Fibroblast of villous mesenchyme (primary cell): ENCODE results near the gene HOOK2. TPM values are rescaled to one million over a fixed set of nuclear protein-coding genes. Genes with fewer than 3 reads are reported as not detected.
A peak's percentile ranks its signal among the peaks of the same experiment; 100 is the strongest.
"Not testable (repeated sequence)": the region's sequence is repeated elsewhere in the genome, so short reads cannot be mapped to it uniquely, and the experiment has no call there.

Source experiments
- DNase-seq: peaks from one replicate; pipeline ENCODE4 v3.0.0-alpha.2; 2010; ENCODE audit warnings: low read depth
- H3K4me3 ChIP-seq: 2 replicates; pipeline ENCODE4 v1.5.1; 2011; ENCODE audit warnings: low read depth, mild to moderate bottlenecking, low read length
- CTCF ChIP-seq: IDR thresholded peaks from 2 replicates; pipeline ENCODE4 v1.5.1; 2012; ENCODE audit warnings: low read depth, mild to moderate bottlenecking, low read length; ENCODE audit not compliant: insufficient read depth
- total RNA-seq: library from RNA; depleted of rRNA; stranded (reverse); fragments of >200 nt; gene quantifications from 2 replicates; pipeline ENCODE4 v1.2.3, GENCODE V29; 2012

HOOK2 gene
- total RNA-seq, 1 donor, result 15.1 TPM

GRCh38 chr19:12802267-12803106 is 27.1 kb upstream of the HOOK2 start:
- peak overlapping the region; percentile 84 for H3K4me3 ChIP-seq
- DNase-seq, result no peak
- no peak for TF ChIP-seq CTCF

GRCh38 chr19:12801466-12802266 is 26.3 kb upstream of the HOOK2 start, which contains the start of the genes PRDX2 and THSD8:
Gene PRDX2 (minus strand): TSS chr19:12801800. CDS start chr19:12801261, 539 bp downstream.
Gene THSD8 (plus strand): TSS chr19:12802069. CDS start chr19:12802072, 3 bp downstream.
- DNase-seq, result peak; percentile 68
- H3K4me3 ChIP-seq, result peak within 1 kb of the TSS; percentile 84
- no peak for TF ChIP-seq CTCF

GRCh38 chr19:12800923-12801465 is 25.6 kb upstream of the HOOK2 start:
- TF ChIP-seq CTCF, result no peak

GRCh38 chr19:12800466-12800770 is 25.1 kb upstream of the HOOK2 start:
- H3K4me3 ChIP-seq, result peak overlapping the region; percentile 84
- TF ChIP-seq CTCF, result no peak
- no peak for DNase-seq

More at GRCh38 chr19:12800923-12801465, 25.6 kb upstream of the HOOK2 start:
- peak overlapping the region; percentile 84 for H3K4me3 ChIP-seq
- no peak for DNase-seq

- no peak for TF ChIP-seq CTCF
- H3K4me3 ChIP-seq, result no peak overlapping the region
- DNase-seq, result no peak
Observed at GRCh38 chr19:12799742-12800465, 24.6 kb upstream of the HOOK2 start.

GRCh38 chr19:12797607-12798006 is 22.3 kb upstream of the HOOK2 start:
- DNase-seq, H3K4me3 ChIP-seq: not testable (repeated sequence)
